Neuronal stem cell (in vitro differentiated cells): ENCODE results near the gene TIAM2.
A peak's percentile ranks its signal among the peaks of the same experiment; 100 is the strongest.

Experiments used
- DNase-seq: peaks from one replicate; pipeline ENCODE4 v3.0.0-alpha.2; 2013; ENCODE audit warnings: low spot score
- H2AFZ ChIP-seq: one replicate; pipeline ENCODE4 v1.6.1; 2013; ENCODE audit warnings: mild to moderate bottlenecking, low read length, inconsistent platforms
- H2AK5ac ChIP-seq: 2 replicates; pipeline ENCODE4 v1.6.1; 2013; ENCODE audit warnings: low read depth, mild to moderate bottlenecking, inconsistent platforms, low read length, moderate library complexity, mixed read lengths
- H2BK120ac ChIP-seq: 2 replicates; pipeline ENCODE4 v1.6.1; 2013; ENCODE audit warnings: low read depth, mild to moderate bottlenecking, inconsistent platforms, low read length, moderate library complexity, mixed read lengths
- H2BK12ac ChIP-seq: one replicate; pipeline ENCODE4 v1.6.1; 2013; ENCODE audit warnings: low read length, inconsistent platforms
- H2BK15ac ChIP-seq: 2 replicates; pipeline ENCODE4 v1.6.1; 2013; ENCODE audit warnings: mild to moderate bottlenecking, low read length, inconsistent platforms, mixed read lengths
- H2BK5ac ChIP-seq: one replicate; pipeline ENCODE4 v1.6.1; 2013; ENCODE audit warnings: inconsistent platforms, mild to moderate bottlenecking, low read length, moderate library complexity
- H3K14ac ChIP-seq: one replicate; pipeline ENCODE4 v1.6.1; 2013; ENCODE audit warnings: low read length, inconsistent platforms
- H3K18ac ChIP-seq: 2 replicates; pipeline ENCODE4 v1.6.1; 2013; ENCODE audit warnings: low read length, inconsistent platforms
- H3K23ac ChIP-seq: 2 replicates; pipeline ENCODE4 v1.6.1; 2013; ENCODE audit warnings: low read depth, mild to moderate bottlenecking, mixed read lengths, low read length, inconsistent platforms; ENCODE audit not compliant: poor library complexity
- H3K27ac ChIP-seq: replicated peaks from 3 replicates; pipeline ENCODE4 v1.5.1; 2013; ENCODE audit warnings: low read length, inconsistent platforms
- H3K27me3 ChIP-seq, 3 experiments: 2 replicates each; pipeline ENCODE4 v1.6.1; 2013; ENCODE audit warnings: low read length in 3 of 3, mild to moderate bottlenecking in 2 of 3, inconsistent platforms in 1 of 3, low read depth in 1 of 3, mixed read lengths in 1 of 3, moderate library complexity in 1 of 3; ENCODE audit not compliant: control insufficient read depth in 3 of 3, insufficient read depth in 3 of 3
- H3K36me3 ChIP-seq, 2 donors: replicated peaks in 1 of 2; 2 replicates each; pipeline ENCODE4 v1.6.1; 2013; ENCODE audit warnings: low read length in 2 of 2; ENCODE audit not compliant: control insufficient read depth in 2 of 2, insufficient read depth in 2 of 2
- H3K4ac ChIP-seq: 2 replicates; pipeline ENCODE4 v1.6.1; 2013; ENCODE audit warnings: inconsistent platforms, mild to moderate bottlenecking, low read length, moderate library complexity
- H3K4me1 ChIP-seq, 2 donors: 1 replicate in 1 of 2; 2 replicates in 1 of 2; pipeline ENCODE4 v1.6.1; 2013; ENCODE audit warnings: low read length in 2 of 2, low read depth in 1 of 2; ENCODE audit not compliant: control insufficient read depth in 2 of 2, insufficient read depth in 1 of 2
- H3K4me2 ChIP-seq: one replicate; pipeline ENCODE4 v1.6.1; 2013; ENCODE audit warnings: mild to moderate bottlenecking, low read length, inconsistent platforms; ENCODE audit not compliant: insufficient read depth, poor library complexity, severe bottlenecking
- H3K4me3 ChIP-seq, 2 donors: 2 replicates each; pipeline ENCODE4 v1.5.1; 2013; ENCODE audit warnings: low read length in 2 of 2, mild to moderate bottlenecking in 2 of 2, inconsistent platforms in 1 of 2, moderate library complexity in 1 of 2
- H3K79me1 ChIP-seq: one replicate; pipeline ENCODE4 v1.6.1; 2013; ENCODE audit warnings: low read depth, mild to moderate bottlenecking, inconsistent platforms, low read length, moderate library complexity
- H3K9ac ChIP-seq: one replicate; pipeline ENCODE4 v1.6.1; 2013; ENCODE audit warnings: mild to moderate bottlenecking, low read depth, low read length, inconsistent platforms; ENCODE audit not compliant: poor library complexity
- H3K9me3 ChIP-seq, 2 donors: replicated peaks in 1 of 2; 2 replicates each; pipeline versions ENCODE3 to v1.6.1; 2013; ENCODE audit warnings: low read length in 2 of 2, mild to moderate bottlenecking in 2 of 2, inconsistent platforms in 1 of 2, low read depth in 1 of 2, mixed read lengths in 1 of 2, moderate library complexity in 1 of 2; ENCODE audit not compliant: control insufficient read depth in 2 of 2, insufficient read depth in 1 of 2
- H4K8ac ChIP-seq: one replicate; pipeline ENCODE4 v1.6.1; 2013; ENCODE audit warnings: low read depth, mild to moderate bottlenecking, inconsistent platforms, low read length, moderate library complexity
- H4K91ac ChIP-seq: one replicate; pipeline ENCODE4 v1.6.1; 2013; ENCODE audit warnings: low read length, low read depth, mild to moderate bottlenecking, inconsistent platforms; ENCODE audit not compliant: poor library complexity
- WGBS, 2 donors: extraction: QIAGEN DNeasy Blood & Tissue Kit; methylation state at CpG; one replicate each; pipeline ENCODE4 v1.1.7; 2013; ENCODE audit warnings: missing lambda C conversion rate in 2 of 2, mixed read lengths in 1 of 2; ENCODE audit not compliant: insufficient read length in 2 of 2, insufficient replicate concordance in 1 of 2; ENCODE audit errors: extremely low coverage in 2 of 2; 5-methylcytosine and 5-hydroxymethylcytosine counted together

The TIAM2 gene

DNA sequence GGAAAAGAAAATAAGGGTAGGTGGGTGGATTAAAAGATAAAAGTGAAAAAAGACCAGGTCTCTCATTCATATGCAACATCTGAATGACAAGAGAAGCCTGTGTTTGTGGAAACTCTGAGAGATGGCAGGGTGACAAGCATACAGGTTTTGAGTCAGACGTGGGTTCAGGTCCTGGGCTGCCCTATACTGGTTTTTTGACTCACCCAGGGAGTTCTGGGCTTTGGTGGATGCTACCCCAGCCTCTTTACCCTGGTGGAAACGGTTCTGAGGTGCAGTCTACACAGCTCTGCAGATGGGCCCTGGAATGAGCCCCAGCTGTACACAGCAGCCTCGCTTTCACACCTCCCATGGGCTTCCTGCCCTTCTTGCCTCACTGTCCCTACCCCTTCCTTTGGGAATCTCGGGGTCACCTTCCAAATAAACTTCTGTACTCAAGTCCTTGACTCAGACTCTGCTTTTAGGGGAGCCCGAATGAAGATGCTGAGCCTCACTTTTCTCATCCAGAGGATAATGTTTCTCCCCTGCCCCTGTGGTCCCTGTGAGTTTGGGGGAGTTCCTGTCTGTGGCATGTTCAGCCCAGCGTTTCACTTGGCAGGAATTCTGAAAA, 191.0 kb downstream of the TIAM2 start:
- H2BK12ac ChIP-seq = no peak overlapping the region
- H3K36me3 ChIP-seq = peaks cover 0 to 90% of the 10 kb centered on the region in 2 donors
- no peak overlapping the region for H2BK15ac ChIP-seq
- no peak overlapping the region for H2BK5ac ChIP-seq
- no peak overlapping the region for H3K27ac ChIP-seq
- no peaks in the 10 kb centered on the region for H3K9me3 ChIP-seq
- no peak overlapping the region for H3K14ac ChIP-seq
- H3K4ac ChIP-seq = no peak overlapping the region
- no peak overlapping the region for H3K23ac ChIP-seq
- WGBS, 2 donors = no CpG with 5 or more reads among the region's 6 CpGs
- no peak overlapping the region for H2BK120ac ChIP-seq
- no peak overlapping the region for H3K9ac ChIP-seq
- peaks cover 10 to 12% of the 10 kb centered on the region in 2 donors for H3K4me1 ChIP-seq
- H3K79me1 ChIP-seq = no peaks in the 10 kb centered on the region
- no peak overlapping the region for H3K4me2 ChIP-seq
- DNase-seq = no peak
- H4K8ac ChIP-seq = no peak overlapping the region
- H3K27me3 ChIP-seq = no peaks in the 10 kb centered on the region
- H3K4me3 ChIP-seq = no peak overlapping the region
- H3K18ac ChIP-seq = no peak overlapping the region
- H4K91ac ChIP-seq = no peak overlapping the region
- H2AFZ ChIP-seq = no peak overlapping the region
- H2AK5ac ChIP-seq = no peak overlapping the region

GRCh38 chr6:155187106-155187505, 192.0 kb downstream of the TIAM2 start:
- no peak overlapping the region for H4K8ac ChIP-seq
- no peak overlapping the region for H3K27ac ChIP-seq
- no peak overlapping the region for H3K4me3 ChIP-seq
- H3K18ac ChIP-seq = no peak overlapping the region
- H3K4me2 ChIP-seq = no peak overlapping the region
- H2AFZ ChIP-seq = no peak overlapping the region
- WGBS, 2 donors = no CpG with 5 or more reads among the region's 2 CpGs
- H2BK120ac ChIP-seq = no peak overlapping the region
- no peak overlapping the region for H3K9ac ChIP-seq
- H3K4ac ChIP-seq = no peak overlapping the region
- peaks cover 0 to 88% of the 10 kb centered on the region in 2 donors for H3K36me3 ChIP-seq
- H3K9me3 ChIP-seq = no peaks in the 10 kb centered on the region
- H2BK15ac ChIP-seq = no peak overlapping the region
- DNase-seq = no peak
- no peak overlapping the region for H2BK5ac ChIP-seq
- no peak overlapping the region for H2BK12ac ChIP-seq
- H4K91ac ChIP-seq = no peak overlapping the region
- no peaks in the 10 kb centered on the region for H3K27me3 ChIP-seq
- H3K4me1 ChIP-seq = peaks cover 10 to 12% of the 10 kb centered on the region in 2 donors
- H3K79me1 ChIP-seq = no peaks in the 10 kb centered on the region
- H2AK5ac ChIP-seq = no peak overlapping the region
- no peak overlapping the region for H3K23ac ChIP-seq
- no peak overlapping the region for H3K14ac ChIP-seq

GRCh38 chr6:155187994-155188706, 193.0 kb downstream of the TIAM2 start:
- H2BK12ac ChIP-seq = no peak overlapping the region
- WGBS, 2 donors = no CpG with 5 or more reads among the region's 13 CpGs
- no peak overlapping the region for H2BK5ac ChIP-seq
- H2BK120ac ChIP-seq = no peak overlapping the region
- H2BK15ac ChIP-seq = no peak overlapping the region
- H3K9me3 ChIP-seq = no peaks in the 10 kb centered on the region
- no peak overlapping the region for H3K18ac ChIP-seq
- DNase-seq = no peak
- no peak overlapping the region for H3K4me3 ChIP-seq
- no peaks in the 10 kb centered on the region for H3K79me1 ChIP-seq
- H2AFZ ChIP-seq = no peak overlapping the region
- H3K4ac ChIP-seq = no peak overlapping the region
- no peak overlapping the region for H3K4me2 ChIP-seq
- H3K27me3 ChIP-seq = no peaks in the 10 kb centered on the region
- peaks cover 0 to 93% of the 10 kb centered on the region in 2 donors for H3K36me3 ChIP-seq
- H3K14ac ChIP-seq = no peak overlapping the region
- H3K4me1 ChIP-seq = peaks cover 6 to 10% of the 10 kb centered on the region in 2 donors
- H3K27ac ChIP-seq = no peak overlapping the region
- H4K91ac ChIP-seq = peak overlapping the region; percentile 1
- no peak overlapping the region for H3K9ac ChIP-seq
- H4K8ac ChIP-seq = no peak overlapping the region
- H2AK5ac ChIP-seq = no peak overlapping the region
- H3K23ac ChIP-seq = no peak overlapping the region

GRCh38 chr6:155188707-155189496, 193.8 kb downstream of the TIAM2 start:
- Histone ChIP-seq H2AK5ac (no peak overlapping the region), H3K27me3 (no peaks in the 10 kb centered on the region), H3K4me1 (peaks cover 0 to 10% of the 10 kb centered on the region in 2 donors), H2BK120ac (no peak overlapping the region), H4K8ac (no peak overlapping the region), H3K9ac (no peak overlapping the region), H3K23ac (no peak overlapping the region), H2BK12ac (no peak overlapping the region), H2BK15ac (no peak overlapping the region), H3K4ac (no peak overlapping the region), H3K4me3 (no peak overlapping the region), H3K27ac (no peak overlapping the region), H3K18ac (no peak overlapping the region), H3K36me3 (peaks cover 0 to 91% of the 10 kb centered on the region in 2 donors), H2BK5ac (no peak overlapping the region), H3K9me3 (no peaks in the 10 kb centered on the region), H4K91ac (no peak overlapping the region), H3K14ac (no peak overlapping the region), H3K4me2 (no peak overlapping the region), H3K79me1 (no peaks in the 10 kb centered on the region), H2AFZ (no peak overlapping the region)
- WGBS, 2 donors = no CpG with 5 or more reads among the region's 9 CpGs
- no peak for DNase-seq
